ENCODE results near the gene LCN2. TPM values are rescaled to one million over a fixed set of nuclear protein-coding genes. Genes with fewer than 3 reads are reported as not detected.

The LCN2 gene
- total and polyA plus RNA-seq, 9 of the 15 experiments (the other 6 are each of a cell fraction or from before 2014, with no cell fraction given): 0.10 to 1.2 (median 0.44) TPM; not detected in 1

DNA sequence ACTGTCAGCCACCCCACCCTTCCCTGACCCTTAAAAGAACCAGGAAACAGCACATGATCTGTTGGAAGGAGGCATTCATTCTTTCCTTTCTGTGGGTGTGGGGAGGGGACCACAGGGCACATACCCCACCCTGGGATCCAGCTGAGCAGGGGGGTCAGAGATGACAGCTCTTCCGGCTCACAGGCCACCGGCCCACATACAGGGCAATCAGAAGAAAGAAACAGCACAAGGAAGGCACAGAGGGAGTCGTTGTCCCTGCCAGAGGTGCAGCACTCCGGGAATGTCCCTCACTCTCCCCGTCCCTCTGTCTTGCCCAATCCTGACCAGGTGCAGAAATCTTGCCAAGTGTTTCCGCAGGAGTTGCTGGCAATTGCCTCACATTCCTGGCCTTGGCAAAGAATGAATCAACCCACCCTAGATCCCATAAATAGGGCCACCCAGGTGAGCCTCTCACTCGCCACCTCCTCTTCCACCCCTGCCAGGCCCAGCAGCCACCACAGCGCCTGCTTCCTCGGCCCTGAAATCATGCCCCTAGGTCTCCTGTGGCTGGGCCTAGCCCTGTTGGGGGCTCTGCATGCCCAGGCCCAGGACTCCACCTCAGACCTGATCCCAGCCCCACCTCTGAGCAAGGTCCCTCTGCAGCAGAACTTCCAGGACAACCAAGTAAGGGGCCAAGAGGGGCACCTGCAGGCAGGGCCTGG is at the start of gene LCN2 (continued):
- TF ChIP-seq, protein P1, sequence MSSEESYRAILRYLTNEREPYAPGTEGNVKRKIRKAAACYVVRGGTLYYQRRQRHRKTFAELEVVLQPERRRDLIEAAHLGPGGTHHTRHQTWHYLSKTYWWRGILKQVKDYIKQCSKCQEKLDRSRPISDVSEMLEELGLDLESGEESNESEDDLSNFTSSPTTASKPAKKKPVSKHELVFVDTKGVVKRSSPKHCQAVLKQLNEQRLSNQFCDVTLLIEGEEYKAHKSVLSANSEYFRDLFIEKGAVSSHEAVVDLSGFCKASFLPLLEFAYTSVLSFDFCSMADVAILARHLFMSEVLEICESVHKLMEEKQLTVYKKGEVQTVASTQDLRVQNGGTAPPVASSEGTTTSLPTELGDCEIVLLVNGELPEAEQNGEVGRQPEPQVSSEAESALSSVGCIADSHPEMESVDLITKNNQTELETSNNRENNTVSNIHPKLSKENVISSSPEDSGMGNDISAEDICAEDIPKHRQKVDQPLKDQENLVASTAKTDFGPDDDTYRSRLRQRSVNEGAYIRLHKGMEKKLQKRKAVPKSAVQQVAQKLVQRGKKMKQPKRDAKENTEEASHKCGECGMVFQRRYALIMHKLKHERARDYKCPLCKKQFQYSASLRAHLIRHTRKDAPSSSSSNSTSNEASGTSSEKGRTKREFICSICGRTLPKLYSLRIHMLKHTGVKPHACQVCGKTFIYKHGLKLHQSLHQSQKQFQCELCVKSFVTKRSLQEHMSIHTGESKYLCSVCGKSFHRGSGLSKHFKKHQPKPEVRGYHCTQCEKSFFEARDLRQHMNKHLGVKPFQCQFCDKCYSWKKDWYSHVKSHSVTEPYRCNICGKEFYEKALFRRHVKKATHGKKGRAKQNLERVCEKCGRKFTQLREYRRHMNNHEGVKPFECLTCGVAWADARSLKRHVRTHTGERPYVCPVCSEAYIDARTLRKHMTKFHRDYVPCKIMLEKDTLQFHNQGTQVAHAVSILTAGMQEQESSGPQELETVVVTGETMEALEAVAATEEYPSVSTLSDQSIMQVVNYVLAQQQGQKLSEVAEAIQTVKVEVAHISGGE (CRISPR knock-in tag; IDR thresholded peaks at IDR 0.05): 0 out of 6 replicates have a peak, but pooled peaks of 1 of the 3 experiments have one; percentile 18

DNA sequence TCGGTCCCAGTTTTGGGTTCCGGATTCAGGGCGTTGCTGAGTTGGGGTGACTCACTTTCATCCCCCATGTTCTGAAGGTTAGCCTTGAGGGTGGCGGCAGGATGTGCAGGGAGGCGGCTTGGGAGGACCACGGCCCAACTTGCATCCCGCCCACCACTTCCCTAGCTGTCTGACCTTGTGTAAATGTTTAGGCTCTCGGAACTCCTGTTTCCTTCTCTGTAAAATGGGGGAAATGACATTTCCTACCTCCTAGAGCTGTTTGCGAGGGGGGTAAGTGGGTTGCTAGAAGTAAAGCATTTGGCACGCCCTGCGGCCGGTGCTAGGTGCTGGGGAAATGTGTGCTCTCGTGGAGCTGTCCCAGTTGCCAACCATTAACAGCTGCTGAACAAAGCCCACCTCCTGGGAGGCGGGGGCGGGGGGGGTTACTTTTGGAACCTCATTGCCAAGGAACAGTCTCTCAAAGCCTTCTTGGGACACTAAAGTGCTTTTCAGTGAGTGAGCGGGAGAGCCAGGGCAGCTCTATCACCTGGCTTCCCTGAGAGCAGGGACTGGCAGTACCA is 49.2 kb upstream of the LCN2 start:
- Histone ChIP-seq H3K9me3 (replicated peaks; ENCODE audit: control insufficient read depth, insufficient read depth, low read depth, low read length) (no peaks in the 10 kb centered on the region), H3K36me3 (ENCODE audit: control insufficient read depth, insufficient read depth, low read length) (peaks cover 88% of the 10 kb centered on the region), H3K27me3 (ENCODE audit: control insufficient read depth in 2 of 2, insufficient read depth in 2 of 2, low read length in 2 of 2) (no peaks in the 10 kb centered on the region), H3K9ac (ENCODE audit: insufficient read depth in 1 of 2, low read depth in 2 of 2, low read length in 2 of 2) (peak overlapping the region in 1 of 2 experiments; percentile 94; a peak in 2 of 4 replicates), H3K4me1 (replicated peaks in 1 of 2; ENCODE audit: control insufficient read depth in 2 of 2, insufficient read depth in 2 of 2, low read length in 2 of 2) (peaks cover 58 to 72% of the 10 kb centered on the region in 2 experiments), H4K20me1 (replicated peaks; ENCODE audit: control insufficient read depth, insufficient read depth, low read length) (0 out of 2 replicates have a peak, but pooled peaks cover 10% of the 10 kb centered on the region), H3K79me2 (ENCODE audit: control insufficient read depth, insufficient read depth, low read length) (peaks cover 71% of the 10 kb centered on the region), H2AFZ (ENCODE audit: low read depth, low read length) (no peak overlapping the region), H3K4me3 (peak overlapping the region; percentile 49; the same call in 1 of the 2 replicates), H3K9me1 (ENCODE audit: control insufficient read depth, insufficient read depth, low read length) (no peaks in the 10 kb centered on the region), H3K27ac (ENCODE audit: extremely low read depth, low read depth, low read length) (peak overlapping the region; percentile 89; the same call in 1 of the 3 replicates), H3K4me2 (ENCODE audit: insufficient read depth, low read length) (peak overlapping the region; percentile 87)
- FAIRE-seq (peak; percentile 42), DNase-seq (ENCODE audit: extremely low read depth in 1 of 4, low spot score in 3 of 4) (peak in 3 of 4 experiments; percentile 43 to 55 (median 49)), ATAC-seq (peak; percentile 2; the same call in 2 of the 3 replicates)
- POLR2A ChIA-PET: interaction anchor here (0.6 to 1.9 kb wide), 4 partner anchors 9 to 144 kb away, joined by 3 to 8 read pairs (median 5); no protein-coding TSS in a partner anchor
- CTCF ChIA-PET (ENCODE audit: low intra/inter-chr PET ratio): interaction anchor here (0.7 kb wide), 1 partner anchor 97 kb away, joined by 3 read pairs; no protein-coding TSS in a partner anchor
- 51% methylated on average over 13 of the region's 16 CpGs for WGBS (ENCODE audit: insufficient coverage, low coverage, missing lambda C conversion rate)
- BruUV-seq (replicated peaks): no TSS peak
- intact Hi-C loops (cut with micrococcal nuclease): loop anchor here (2.0 kb wide), 1 partner anchor 33 kb away; the partner anchor contains the start of gene NAIF1
- in situ Hi-C loops (cut with MboI): no loop called here
- TF ChIP-seq, protein P2, sequence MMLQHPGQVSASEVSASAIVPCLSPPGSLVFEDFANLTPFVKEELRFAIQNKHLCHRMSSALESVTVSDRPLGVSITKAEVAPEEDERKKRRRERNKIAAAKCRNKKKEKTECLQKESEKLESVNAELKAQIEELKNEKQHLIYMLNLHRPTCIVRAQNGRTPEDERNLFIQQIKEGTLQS (IDR thresholded peaks at IDR 0.05): 0 out of 2 replicates have a peak, but pooled peaks have one; percentile 40
- TF ChIP-seq, protein P2 (CRISPR knock-in tag; conservative IDR thresholded peaks at IDR 0.05): no peak
- TF ChIP-seq, protein P1 (CRISPR knock-in tag; IDR thresholded peaks at IDR 0.05): no peak
- TF ChIP-seq MECOM (CRISPR knock-in tag; IDR thresholded peaks at IDR 0.05) (no peak), EGR1 (conservative IDR thresholded peaks at IDR 0.05) (peak; percentile 58), HMG20A (CRISPR knock-in tag; conservative IDR thresholded peaks at IDR 0.05) (no peak), ZFP36 (IDR thresholded peaks at IDR 0.05; ENCODE audit: low read depth, low read length, partially characterized antibody) (peak; percentile 81), HDAC2 (IDR thresholded peaks at IDR 0.05) (0 out of 2 replicates have a peak, but pooled peaks have one; percentile 1), RBM34 (IDR thresholded peaks at IDR 0.05; ENCODE audit: borderline replicate concordance, insufficient read depth, low read length) (no peak)
